Uterus (tissue), 2 donors: ENCODE results near the gene C1QTNF5.

Experiments
- POLR2A ChIP-seq, 2 donors: fragments of 450-650 bp; IDR thresholded peaks; one replicate each; pipeline ENCODE4 v1.6.1; 2016; ENCODE audit warnings: antibody characterized with exemption in 2 of 2, mild to moderate bottlenecking in 1 of 2, moderate library complexity in 1 of 2
- TF ChIP-seq, protein P1 (sequence below), 4 experiments: fragments of 200-600 bp in 2 of 4; fragments of 450-650 bp in 2 of 4; sonication (generic) in 2 of 4; IDR thresholded peaks; one replicate each; pipeline ENCODE4 v1.5.1; 2016 to 2019; ENCODE audit warnings: antibody characterized with exemption in 4 of 4, mild to moderate bottlenecking in 2 of 4, moderate library complexity in 1 of 4

DNA sequence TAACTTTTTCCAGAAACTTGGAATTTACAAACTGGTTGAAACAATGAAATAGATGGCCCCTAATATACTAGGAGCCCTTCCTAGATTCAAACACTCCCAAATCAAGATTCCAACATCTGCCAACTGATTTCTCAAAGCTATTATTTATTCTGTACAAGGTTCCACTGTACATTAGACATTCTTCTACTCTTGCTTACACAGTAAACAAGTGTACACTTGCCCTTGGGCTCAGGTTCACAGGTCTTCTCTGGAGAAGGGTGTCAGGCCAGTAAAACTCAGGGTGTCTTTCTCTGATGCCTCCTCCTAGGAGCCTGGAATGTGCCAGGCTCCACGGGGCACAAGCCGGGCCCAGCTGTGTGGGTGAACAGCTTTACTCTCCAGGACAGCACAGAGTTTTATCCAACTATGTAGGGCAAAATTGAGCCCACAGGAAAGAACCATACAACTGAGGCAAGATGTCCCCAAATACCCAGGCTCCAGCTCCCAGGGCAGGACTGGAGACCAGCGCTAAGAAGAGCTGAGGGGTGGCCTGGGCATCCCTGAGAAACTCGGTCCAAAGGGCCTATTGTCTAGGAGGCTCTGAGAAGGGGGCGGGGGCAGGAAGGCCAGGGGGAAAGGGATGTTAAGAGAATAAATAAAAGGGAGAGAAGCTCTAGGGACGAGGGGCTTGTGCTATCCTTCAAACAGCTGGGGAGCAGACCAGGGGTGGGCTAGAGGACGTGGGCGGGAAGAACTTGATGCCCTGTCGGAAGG, 14.6 kb upstream of the C1QTNF5 start:
- TF ChIP-seq, protein P1, sequence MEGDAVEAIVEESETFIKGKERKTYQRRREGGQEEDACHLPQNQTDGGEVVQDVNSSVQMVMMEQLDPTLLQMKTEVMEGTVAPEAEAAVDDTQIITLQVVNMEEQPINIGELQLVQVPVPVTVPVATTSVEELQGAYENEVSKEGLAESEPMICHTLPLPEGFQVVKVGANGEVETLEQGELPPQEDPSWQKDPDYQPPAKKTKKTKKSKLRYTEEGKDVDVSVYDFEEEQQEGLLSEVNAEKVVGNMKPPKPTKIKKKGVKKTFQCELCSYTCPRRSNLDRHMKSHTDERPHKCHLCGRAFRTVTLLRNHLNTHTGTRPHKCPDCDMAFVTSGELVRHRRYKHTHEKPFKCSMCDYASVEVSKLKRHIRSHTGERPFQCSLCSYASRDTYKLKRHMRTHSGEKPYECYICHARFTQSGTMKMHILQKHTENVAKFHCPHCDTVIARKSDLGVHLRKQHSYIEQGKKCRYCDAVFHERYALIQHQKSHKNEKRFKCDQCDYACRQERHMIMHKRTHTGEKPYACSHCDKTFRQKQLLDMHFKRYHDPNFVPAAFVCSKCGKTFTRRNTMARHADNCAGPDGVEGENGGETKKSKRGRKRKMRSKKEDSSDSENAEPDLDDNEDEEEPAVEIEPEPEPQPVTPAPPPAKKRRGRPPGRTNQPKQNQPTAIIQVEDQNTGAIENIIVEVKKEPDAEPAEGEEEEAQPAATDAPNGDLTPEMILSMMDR (IDR thresholded peaks at IDR 0.05) = no peak
- TF ChIP-seq POLR2A (IDR thresholded peaks at IDR 0.05) = no peak
